ENCODE data around the gene DHX40. TPM values are rescaled to one million over a fixed set of nuclear protein-coding genes. Genes with fewer than 3 reads are reported as not detected.
A peak's percentile ranks its signal among the peaks of the same experiment; 100 is the strongest.

DHX40 gene
- total RNA-seq, 1 donor from 2014 or later: 39.7 TPM

- DNase-seq (ENCODE audit: low read depth): no peak
- TF ChIP-seq, protein P1, sequence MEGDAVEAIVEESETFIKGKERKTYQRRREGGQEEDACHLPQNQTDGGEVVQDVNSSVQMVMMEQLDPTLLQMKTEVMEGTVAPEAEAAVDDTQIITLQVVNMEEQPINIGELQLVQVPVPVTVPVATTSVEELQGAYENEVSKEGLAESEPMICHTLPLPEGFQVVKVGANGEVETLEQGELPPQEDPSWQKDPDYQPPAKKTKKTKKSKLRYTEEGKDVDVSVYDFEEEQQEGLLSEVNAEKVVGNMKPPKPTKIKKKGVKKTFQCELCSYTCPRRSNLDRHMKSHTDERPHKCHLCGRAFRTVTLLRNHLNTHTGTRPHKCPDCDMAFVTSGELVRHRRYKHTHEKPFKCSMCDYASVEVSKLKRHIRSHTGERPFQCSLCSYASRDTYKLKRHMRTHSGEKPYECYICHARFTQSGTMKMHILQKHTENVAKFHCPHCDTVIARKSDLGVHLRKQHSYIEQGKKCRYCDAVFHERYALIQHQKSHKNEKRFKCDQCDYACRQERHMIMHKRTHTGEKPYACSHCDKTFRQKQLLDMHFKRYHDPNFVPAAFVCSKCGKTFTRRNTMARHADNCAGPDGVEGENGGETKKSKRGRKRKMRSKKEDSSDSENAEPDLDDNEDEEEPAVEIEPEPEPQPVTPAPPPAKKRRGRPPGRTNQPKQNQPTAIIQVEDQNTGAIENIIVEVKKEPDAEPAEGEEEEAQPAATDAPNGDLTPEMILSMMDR (conservative IDR thresholded peaks at IDR 0.05; ENCODE audit: low read depth, low read length): no peak
- no peak overlapping the region for H3K4me3 ChIP-seq (ENCODE audit: low read depth, low read length)
Measured at GRCh38 chr17:59634632-59635541, 69.5 kb downstream of the DHX40 start.

DNA sequence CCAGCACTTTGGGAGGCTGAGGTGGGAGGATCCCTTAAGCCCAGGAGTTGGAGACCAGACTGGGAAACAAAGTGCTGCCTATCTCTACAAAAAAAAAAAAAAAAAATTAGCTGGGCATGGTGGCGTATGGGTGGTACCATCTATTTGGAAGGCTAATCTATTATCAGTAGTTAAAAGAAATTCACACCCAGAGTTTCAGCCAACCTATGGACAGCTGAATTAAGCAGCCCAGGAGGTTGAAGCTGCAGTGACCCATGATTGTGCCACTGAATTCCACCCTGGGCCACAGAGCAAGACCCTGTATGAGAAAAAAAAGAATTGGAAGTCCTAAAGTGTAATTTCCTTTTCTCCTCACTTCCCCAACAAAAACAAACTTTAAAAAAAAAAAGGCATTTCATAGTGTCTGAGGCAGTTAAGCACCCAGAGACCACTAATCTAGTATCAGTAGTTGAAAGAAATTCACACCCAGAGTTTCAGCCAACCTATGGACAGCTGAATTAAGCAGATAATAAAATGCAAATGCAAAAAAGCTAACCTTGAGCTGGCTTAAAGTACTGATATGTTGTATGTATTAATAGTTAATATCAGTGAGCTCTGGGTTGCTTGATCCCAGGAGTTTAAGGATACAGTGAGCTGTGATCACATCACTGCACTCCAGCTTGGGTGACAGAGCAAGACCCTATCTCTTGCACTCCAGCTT lies 72.4 kb downstream of the DHX40 start:
- no peak overlapping the region for H3K4me3 ChIP-seq (ENCODE audit: low read depth, low read length)
- DNase-seq (ENCODE audit: low read depth): no peak
- TF ChIP-seq, protein P1 (conservative IDR thresholded peaks at IDR 0.05; ENCODE audit: low read depth, low read length): no peak

- TF ChIP-seq, protein P1 (conservative IDR thresholded peaks at IDR 0.05; ENCODE audit: low read depth, low read length): no peak
- no peak for DNase-seq (ENCODE audit: low read depth)
- H3K4me3 ChIP-seq (ENCODE audit: low read depth, low read length): no peak overlapping the region
Measured at GRCh38 chr17:59638553-59638952, 73.1 kb downstream of the DHX40 start.

DNA sequence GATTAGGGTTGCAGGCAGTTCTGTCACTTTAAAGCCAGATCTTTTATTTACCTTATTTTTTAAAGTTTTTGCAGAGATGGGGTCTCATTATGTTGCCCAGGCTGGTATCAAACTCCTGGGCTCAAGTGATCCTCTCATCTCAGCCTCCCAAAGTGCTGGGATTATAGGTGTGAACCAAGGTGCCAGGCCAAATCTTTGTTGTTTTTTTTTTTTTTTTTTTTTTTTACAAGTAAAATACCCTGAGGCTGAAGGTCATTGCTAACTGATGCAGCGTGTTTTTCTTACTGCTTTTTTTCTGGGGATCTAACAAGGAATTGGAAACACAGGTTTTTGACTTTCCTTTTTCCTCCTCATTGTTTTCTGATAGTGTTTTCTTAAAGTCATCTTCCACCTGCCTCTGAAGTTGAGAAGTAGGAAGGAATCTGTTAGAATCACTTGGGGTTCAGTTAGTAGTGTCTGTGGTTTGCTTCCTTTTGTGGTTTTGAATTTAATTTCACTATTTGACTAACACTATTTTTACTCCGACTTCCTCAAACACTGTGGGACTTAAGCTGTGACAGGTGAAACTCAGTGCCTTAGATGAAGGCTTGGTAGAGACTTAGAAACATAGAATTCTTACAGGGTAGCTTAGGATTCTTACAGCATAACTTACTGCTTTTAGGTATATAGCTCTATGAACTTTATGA lies 76.5 kb downstream of the DHX40 start:
- TF ChIP-seq, protein P1 (conservative IDR thresholded peaks at IDR 0.05; ENCODE audit: low read depth, low read length): no peak
- no peak overlapping the region for H3K4me3 ChIP-seq (ENCODE audit: low read depth, low read length)
- no peak for DNase-seq (ENCODE audit: low read depth)

- TF ChIP-seq, protein P1 (conservative IDR thresholded peaks at IDR 0.05; ENCODE audit: low read depth, low read length): no peak
- DNase-seq (ENCODE audit: low read depth): no peak
- H3K4me3 ChIP-seq (ENCODE audit: low read depth, low read length): no peak overlapping the region
Measured at GRCh38 chr17:59642565-59642964, 77.2 kb downstream of the DHX40 start.

DNA sequence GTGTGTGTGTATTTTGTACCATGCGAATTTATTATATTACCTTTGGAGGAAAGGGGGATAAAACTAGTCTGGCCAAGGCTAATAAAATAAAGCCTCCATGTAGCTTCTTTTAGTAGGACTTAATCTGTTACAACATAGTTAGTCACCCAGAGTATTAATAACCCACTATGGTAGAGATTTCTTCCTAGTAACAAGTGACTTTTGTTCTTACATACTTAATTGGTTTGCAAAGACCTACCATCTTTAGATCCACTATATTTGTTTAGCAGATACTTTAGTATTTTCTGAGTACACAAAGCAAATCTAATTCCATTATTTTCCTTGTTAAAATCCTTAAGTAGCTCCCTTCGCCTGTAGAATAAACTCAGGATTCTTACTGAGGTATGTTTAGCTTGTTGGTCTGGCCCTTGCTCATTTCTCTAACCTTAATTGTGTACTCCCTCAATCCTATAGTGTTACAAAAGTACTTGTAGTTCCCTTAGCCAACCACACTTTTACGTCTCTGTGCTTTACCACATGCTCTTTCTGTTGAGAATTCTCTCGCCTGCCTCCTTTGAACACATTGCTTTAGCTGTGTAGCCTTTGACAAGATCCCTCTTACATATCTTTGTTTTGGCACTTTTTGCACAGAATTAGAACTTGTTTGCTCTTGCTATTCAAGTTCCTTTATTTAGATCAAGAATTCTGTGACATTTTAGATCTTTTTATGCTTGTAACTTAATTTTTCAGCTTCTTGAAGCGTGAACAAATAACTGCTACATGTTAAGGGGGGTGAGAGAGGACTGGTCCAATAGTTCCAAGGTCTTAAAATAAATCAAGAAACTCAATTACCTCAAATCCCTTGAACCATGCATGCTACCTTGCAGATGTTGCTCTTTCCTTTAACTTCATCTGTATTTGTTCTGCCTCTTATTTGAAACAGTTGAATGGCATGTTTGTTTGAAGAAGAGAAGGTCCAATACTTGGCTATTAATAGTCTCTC lies 78.0 kb downstream of the DHX40 start:
- no peak overlapping the region for H3K4me3 ChIP-seq (ENCODE audit: low read depth, low read length)
- TF ChIP-seq, protein P1 (conservative IDR thresholded peaks at IDR 0.05; ENCODE audit: low read depth, low read length): no peak
- peak; percentile 59 for DNase-seq (ENCODE audit: low read depth)
